ENCODE data around the gene CRIP1. TPM values are rescaled to one million over a fixed set of nuclear protein-coding genes. Genes with fewer than 3 reads are reported as not detected.
A peak's percentile ranks its signal among the peaks of the same experiment; 100 is the strongest.

The CRIP1 gene
- total and polyA plus RNA-seq, 4 experiments from 2014 or later = 276 to 2,028 (median 865) TPM

DNA sequence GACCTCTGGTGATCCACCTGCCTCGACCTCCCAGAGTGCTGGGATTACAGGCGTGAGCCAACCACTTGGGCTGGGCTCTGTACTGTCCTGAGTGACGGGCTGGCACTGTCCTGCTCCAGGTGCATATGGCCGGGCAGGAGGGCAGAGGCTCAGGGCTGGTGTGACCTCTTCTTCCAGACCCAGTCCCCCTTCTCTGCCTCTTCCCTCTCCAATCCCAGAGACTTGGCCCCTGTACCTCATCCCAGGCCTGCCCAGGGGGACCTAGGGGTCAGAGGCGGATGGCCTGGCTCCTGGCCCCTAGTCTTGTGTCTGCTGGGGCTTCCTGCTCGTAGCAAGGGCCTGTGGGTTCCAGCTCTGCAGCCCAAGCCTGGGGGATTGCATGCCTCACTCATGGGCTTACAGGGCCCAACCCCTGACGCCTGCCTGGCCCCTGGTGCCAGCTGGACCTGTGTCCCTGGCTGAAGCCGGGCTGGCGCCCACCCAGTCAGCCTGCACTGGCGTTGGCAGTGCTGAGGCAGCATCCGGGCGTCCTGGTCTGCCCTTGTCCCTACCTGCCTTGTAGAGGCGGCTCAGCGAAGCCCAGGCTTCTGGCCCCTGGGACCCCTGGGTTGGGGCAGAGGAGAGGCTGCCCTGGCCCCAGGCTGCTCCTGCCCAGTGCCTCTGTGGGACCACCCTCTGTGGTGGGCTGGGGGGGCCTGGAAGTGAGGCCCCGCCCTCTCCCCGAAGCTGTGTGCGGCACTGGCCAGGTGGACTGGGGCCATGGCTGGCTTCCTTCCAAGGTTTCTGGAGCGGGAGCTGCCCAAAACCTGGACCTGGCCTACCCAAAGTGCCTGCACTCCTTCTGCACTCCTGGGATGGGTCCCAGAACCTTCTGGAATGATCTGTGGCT lies 8.7 kb downstream of the CRIP1 start:
- peak overlapping the region in 1 of 7 donors; percentile 40 for H3K27ac Mint-ChIP-seq
- H3K27ac ChIP-seq (ENCODE audit: low read depth, low read length) = no peak overlapping the region
- intact Hi-C loops (cut with micrococcal nuclease) = no loop called here
- H3K9me3 Mint-ChIP-seq = peaks cover 0 to 5% (median 0%) of the 10 kb centered on the region in 8 donors
- H3K4me1 Mint-ChIP-seq = peaks cover 2 to 14% (median 5%) of the 10 kb centered on the region in 4 donors
- H3K36me3 Mint-ChIP-seq = peaks cover 0 to 8% of the 10 kb centered on the region in 2 donors
- H3K4me3 ChIP-seq (ENCODE audit: low read length in 2 of 2) = no peak overlapping the region
- H3K4me1 ChIP-seq (ENCODE audit: insufficient read depth, low read length) = peaks cover 9% of the 10 kb centered on the region
- H3K9me3 ChIP-seq (ENCODE audit: control insufficient read depth in 1 of 2, low read length in 2 of 2) = no peaks in the 10 kb centered on the region
- H3K36me3 ChIP-seq (ENCODE audit: insufficient read depth, low read length) = no peaks in the 10 kb centered on the region
- H3K4me3 Mint-ChIP-seq = no peak overlapping the region
- CTCF ChIA-PET (ENCODE audit: partially characterized antibody) = no interaction called here
- H3K27me3 Mint-ChIP-seq = no peaks in the 10 kb centered on the region
- H3K27me3 ChIP-seq (ENCODE audit: insufficient read depth, low read length) = no peaks in the 10 kb centered on the region
- POLR2A ChIA-PET (ENCODE audit: partially characterized antibody) = no interaction called here
- DNase-seq = no peak

DNA sequence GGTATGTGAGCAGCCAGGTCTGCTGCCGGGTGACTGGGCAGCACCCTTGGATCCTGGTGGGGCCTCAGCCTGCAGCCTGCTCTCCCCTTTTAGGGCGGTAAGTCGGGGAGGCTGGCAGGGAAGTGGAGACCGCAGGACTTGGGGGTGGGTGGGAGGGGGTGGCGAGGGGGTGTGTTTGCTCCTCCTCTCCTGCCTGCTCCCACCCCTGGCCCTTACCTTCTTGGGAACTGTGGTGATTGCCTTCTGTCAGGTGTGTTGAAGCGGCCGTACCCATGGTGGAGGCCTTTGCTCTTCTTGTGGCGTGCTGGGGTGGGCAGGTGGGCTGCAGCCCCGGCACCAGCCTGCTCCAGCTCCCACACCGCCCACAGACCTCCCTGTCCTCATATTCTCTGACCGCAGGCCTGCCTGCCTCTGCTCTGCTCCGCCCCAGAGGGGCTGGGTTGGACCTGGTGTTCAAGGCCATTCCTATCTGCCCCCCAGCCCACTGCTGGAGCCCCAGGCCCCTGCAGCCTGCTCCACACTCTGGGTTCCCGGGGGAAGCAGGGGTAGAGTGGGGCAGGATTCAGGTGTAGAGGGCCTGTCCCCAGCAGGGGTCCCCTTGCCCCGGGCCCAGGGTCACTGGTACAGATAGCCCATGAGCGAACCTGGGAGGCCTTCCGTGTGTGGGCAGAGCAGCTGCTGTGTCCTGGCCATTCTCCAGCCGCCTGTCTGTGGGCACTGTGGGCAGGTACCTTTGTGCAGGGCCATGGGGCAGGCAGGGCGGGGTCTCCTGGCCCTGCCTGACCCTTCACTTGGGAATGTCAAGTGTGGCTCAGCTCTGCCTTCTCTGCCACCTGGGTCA lies 9.5 kb downstream of the CRIP1 start:
- Mint-ChIP-seq H3K27ac (no peak overlapping the region), H3K4me3 (no peak overlapping the region)
- POLR2A ChIA-PET (ENCODE audit: partially characterized antibody) = no interaction called here

DNA sequence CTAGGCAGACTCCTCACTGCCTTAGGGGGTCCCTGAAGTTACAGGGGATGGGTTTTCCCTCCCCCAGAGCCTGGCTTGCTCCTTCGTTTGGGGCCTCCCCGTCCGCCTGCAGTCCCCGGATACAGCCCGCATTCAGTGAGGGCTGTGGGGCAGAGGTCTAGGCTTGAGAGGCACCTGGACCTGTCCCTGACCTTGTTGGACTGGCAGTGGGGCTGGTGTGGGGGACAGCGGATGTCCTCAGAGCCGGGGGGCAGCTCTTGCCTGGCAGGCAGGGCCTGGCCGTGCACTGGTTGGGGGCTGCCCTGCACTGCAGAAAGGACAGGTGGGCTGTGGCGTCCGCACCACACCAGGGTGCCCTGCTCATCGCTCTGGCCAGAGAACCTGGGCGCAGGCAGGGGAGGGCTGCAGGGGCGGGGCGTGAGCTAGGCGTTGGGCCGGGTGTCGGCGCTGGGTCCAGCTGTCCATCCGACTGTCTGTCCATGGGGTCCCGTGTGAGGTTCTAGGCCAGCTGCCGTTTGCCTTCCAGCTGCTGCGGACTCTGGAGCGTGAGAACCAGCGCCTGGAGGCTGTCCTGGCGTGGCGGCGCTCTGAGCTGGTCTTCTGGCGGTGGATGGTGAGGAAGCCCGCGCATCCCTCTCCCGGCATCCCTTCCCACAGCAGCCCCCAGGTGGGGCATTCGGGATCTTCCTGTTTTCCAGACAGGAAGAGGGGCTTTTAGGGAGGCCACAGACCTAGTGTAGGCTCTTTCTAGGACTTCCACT lies 10.3 kb downstream of the CRIP1 start:
- no peak for DNase-seq
- POLR2A ChIA-PET (ENCODE audit: partially characterized antibody) = no interaction called here
- no peaks in the 10 kb centered on the region for H3K27me3 Mint-ChIP-seq

More for the DNA sequence above, 9.5 kb downstream of the CRIP1 start:
- no peak for DNase-seq
- Mint-ChIP-seq H3K4me1 (peaks cover 2 to 7% (median 5%) of the 10 kb centered on the region in 4 donors), H3K36me3 (peaks cover 0 to 4% of the 10 kb centered on the region in 2 donors), H3K27me3 (no peaks in the 10 kb centered on the region), H3K9me3 (peaks cover 0 to 5% (median 0%) of the 10 kb centered on the region in 8 donors)
- intact Hi-C loops (cut with micrococcal nuclease) = no loop called here
- Histone ChIP-seq H3K9me3 (ENCODE audit: control insufficient read depth in 1 of 2, low read length in 2 of 2) (no peaks in the 10 kb centered on the region), H3K36me3 (ENCODE audit: insufficient read depth, low read length) (no peaks in the 10 kb centered on the region), H3K4me1 (ENCODE audit: insufficient read depth, low read length) (peaks cover 9% of the 10 kb centered on the region), H3K27me3 (ENCODE audit: insufficient read depth, low read length) (no peaks in the 10 kb centered on the region), H3K27ac (ENCODE audit: low read depth, low read length) (no peak overlapping the region), H3K4me3 (ENCODE audit: low read length in 2 of 2) (no peak overlapping the region)
- CTCF ChIA-PET (ENCODE audit: partially characterized antibody) = no interaction called here

DNA sequence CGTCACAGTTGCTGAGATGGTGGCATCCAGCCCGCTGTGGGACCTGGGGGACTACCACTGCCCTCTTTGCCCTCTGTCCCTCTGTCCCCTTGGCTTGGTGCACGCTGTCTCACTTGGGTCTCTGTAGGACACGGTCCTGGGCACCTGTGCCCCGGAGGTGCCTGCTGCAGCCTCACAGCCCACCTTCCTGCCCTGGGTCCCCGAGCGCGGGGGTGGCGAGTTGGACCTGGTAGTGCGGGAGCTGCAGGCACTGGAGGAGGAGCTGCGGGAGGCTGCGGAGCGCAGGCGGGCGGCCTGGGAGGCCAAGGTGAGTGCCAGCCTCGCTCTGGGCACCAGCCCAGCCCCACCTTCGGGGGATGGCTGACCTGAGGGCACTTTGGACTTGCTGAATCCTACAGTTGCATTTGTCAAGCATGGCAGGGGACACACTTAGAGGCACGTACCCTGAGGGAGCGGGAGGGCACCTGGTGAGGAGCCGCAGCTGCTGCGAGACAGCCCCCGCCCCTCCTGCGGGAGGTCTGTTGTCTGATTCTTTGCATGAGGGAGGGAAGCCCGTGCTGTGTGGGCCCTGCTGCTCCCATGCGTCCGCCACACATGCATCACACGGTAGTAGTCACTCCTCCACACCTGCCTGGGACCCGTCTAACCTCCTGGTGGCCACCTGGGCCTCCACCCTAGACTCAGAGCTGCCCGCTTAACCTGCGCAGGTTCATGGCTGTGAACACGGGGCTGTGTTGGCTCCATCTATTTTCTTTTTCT lies 11.2 kb downstream of the CRIP1 start:
- Mint-ChIP-seq H3K36me3 (peaks cover 0 to 4% of the 10 kb centered on the region in 2 donors), H3K4me1 (no peaks in the 10 kb centered on the region), H3K9me3 (peaks cover 0 to 5% (median 0%) of the 10 kb centered on the region in 8 donors), H3K27ac (peak overlapping the region in 1 of 7 donors; percentile 12), H3K4me3 (no peak overlapping the region), H3K27me3 (no peaks in the 10 kb centered on the region)
- H3K27ac ChIP-seq (ENCODE audit: low read depth, low read length) = no peak overlapping the region
- DNase-seq = no peak
- CTCF ChIA-PET (ENCODE audit: partially characterized antibody) = no interaction called here
- H3K9me3 ChIP-seq (ENCODE audit: control insufficient read depth in 1 of 2, low read length in 2 of 2) = no peaks in the 10 kb centered on the region
- intact Hi-C loops (cut with micrococcal nuclease) = no loop called here
- no peaks in the 10 kb centered on the region for H3K36me3 ChIP-seq (ENCODE audit: insufficient read depth, low read length)
- POLR2A ChIA-PET (ENCODE audit: partially characterized antibody) = no interaction called here
- no peak overlapping the region for H3K4me3 ChIP-seq (ENCODE audit: low read length in 2 of 2)
- no peaks in the 10 kb centered on the region for H3K27me3 ChIP-seq (ENCODE audit: insufficient read depth, low read length)
- H3K4me1 ChIP-seq (ENCODE audit: insufficient read depth, low read length) = no peaks in the 10 kb centered on the region

More for the DNA sequence above, 10.3 kb downstream of the CRIP1 start:
- intact Hi-C loops (cut with micrococcal nuclease) = no loop called here
- no peak overlapping the region for H3K27ac ChIP-seq (ENCODE audit: low read depth, low read length)
- H3K4me1 Mint-ChIP-seq = peaks cover 0 to 2% (median under 1%) of the 10 kb centered on the region in 4 donors
- peaks cover 0 to 5% (median 0%) of the 10 kb centered on the region in 8 donors for H3K9me3 Mint-ChIP-seq
- CTCF ChIA-PET (ENCODE audit: partially characterized antibody) = no interaction called here
- H3K9me3 ChIP-seq (ENCODE audit: control insufficient read depth in 1 of 2, low read length in 2 of 2) = no peaks in the 10 kb centered on the region
- H3K36me3 Mint-ChIP-seq = peaks cover 0 to 4% of the 10 kb centered on the region in 2 donors
- H3K4me1 ChIP-seq (ENCODE audit: insufficient read depth, low read length) = peaks cover 4% of the 10 kb centered on the region
- no peak overlapping the region for H3K4me3 Mint-ChIP-seq
- H3K4me3 ChIP-seq (ENCODE audit: low read length in 2 of 2) = no peak overlapping the region
- H3K27me3 ChIP-seq (ENCODE audit: insufficient read depth, low read length) = no peaks in the 10 kb centered on the region
- no peak overlapping the region for H3K27ac Mint-ChIP-seq
- no peaks in the 10 kb centered on the region for H3K36me3 ChIP-seq (ENCODE audit: insufficient read depth, low read length)

DNA sequence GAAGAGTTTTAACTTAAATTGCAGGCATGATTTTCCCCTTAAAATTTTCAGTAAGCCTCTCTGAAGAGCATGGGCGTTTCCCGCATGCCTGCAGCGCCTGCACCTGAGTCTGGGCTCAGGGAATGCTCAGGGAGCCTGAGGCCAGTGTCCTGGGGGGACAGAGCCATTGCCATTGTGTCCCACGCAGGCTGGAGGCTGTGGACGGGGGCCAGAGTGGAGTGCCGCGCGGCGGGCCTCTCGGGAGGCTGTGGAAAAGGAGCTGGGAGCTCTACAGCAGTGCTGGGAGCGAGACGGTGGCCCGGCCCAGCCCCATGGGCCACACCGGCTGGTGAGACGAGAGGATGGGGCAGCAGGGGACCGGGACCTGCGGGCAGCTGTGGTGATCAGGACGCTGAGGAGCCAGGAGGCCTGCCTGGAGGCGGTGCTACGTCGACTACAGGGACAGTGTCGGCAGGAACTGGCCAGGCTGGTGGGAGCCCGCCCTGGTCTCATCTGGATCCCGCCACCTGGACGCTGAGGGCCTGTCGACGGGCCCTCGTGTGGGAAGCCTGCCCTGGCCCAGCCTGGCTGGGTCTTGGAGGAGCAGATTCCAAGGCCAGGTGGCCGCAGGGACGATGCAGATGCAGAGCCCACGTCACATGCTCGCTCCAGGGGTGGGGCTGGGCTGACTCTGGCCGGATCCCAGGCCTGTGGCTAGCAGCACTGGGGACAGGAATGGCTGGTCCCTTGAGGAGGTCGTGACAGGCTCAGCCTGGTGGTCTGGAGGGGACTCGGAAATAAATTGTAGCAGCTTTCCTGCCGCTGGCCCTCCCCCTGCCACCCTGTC lies 12.0 kb downstream of the CRIP1 start:
- intact Hi-C loops (cut with micrococcal nuclease) = no loop called here
- POLR2A ChIA-PET (ENCODE audit: partially characterized antibody) = no interaction called here

More for the DNA sequence above, 12.0 kb downstream of the CRIP1 start:
- H3K27me3 Mint-ChIP-seq = no peaks in the 10 kb centered on the region
- H3K36me3 Mint-ChIP-seq = no peaks in the 10 kb centered on the region
- H3K4me3 Mint-ChIP-seq = peak overlapping the region in 1 of 8 donors; percentile 57
- no peak for DNase-seq
- H3K36me3 ChIP-seq (ENCODE audit: insufficient read depth, low read length) = no peaks in the 10 kb centered on the region
- H3K4me1 Mint-ChIP-seq = no peaks in the 10 kb centered on the region
- H3K4me3 ChIP-seq (ENCODE audit: low read length in 2 of 2) = no peak overlapping the region
- H3K9me3 Mint-ChIP-seq = peaks cover 0 to 5% (median 0%) of the 10 kb centered on the region in 8 donors
- no peaks in the 10 kb centered on the region for H3K4me1 ChIP-seq (ENCODE audit: insufficient read depth, low read length)
- no peaks in the 10 kb centered on the region for H3K27me3 ChIP-seq (ENCODE audit: insufficient read depth, low read length)
- no peak overlapping the region for H3K27ac ChIP-seq (ENCODE audit: low read depth, low read length)
- no peaks in the 10 kb centered on the region for H3K9me3 ChIP-seq (ENCODE audit: control insufficient read depth in 1 of 2, low read length in 2 of 2)
- CTCF ChIA-PET (ENCODE audit: partially characterized antibody) = no interaction called here
- H3K27ac Mint-ChIP-seq = no peak overlapping the region
